ENCODE measurements around the gene DDX47.

- TF ChIP-seq CTCF (IDR thresholded peaks at IDR 0.05; ENCODE audit: low read depth, low read length) (no peak), EZH2phosphoT487 (IDR thresholded peaks at IDR 0.05; ENCODE audit: low read depth) (no peak)
Observed at GRCh38 chr12:12786706-12787601, 26.2 kb upstream of the DDX47 start.

Data from OCI-LY3 (cell line).